PC-9 (cell line): ENCODE results near the gene REV3L. TPM values are rescaled to one million over a fixed set of nuclear protein-coding genes. Genes with fewer than 3 reads are reported as not detected.

Experiments
- BruUV-seq: library from RNA; stranded (reverse); fragments of 400-500 nt; replicated peaks from 2 replicates; lab custom pipeline; 2021; lab: Mats Ljungman, UMichigan
- CTCF ChIA-PET: fragments of 300-600 bp; sonication (Branson Sonifier 250); formaldehyde crosslinking; loops from one replicate; lab custom pipeline; 2022; ENCODE audit warnings: antibody characterized with exemption; lab: Charles Lee
- POLR2A ChIA-PET: fragments of 300-600 bp; sonication (Branson Sonifier 250); formaldehyde crosslinking; loops from one replicate; lab custom pipeline; 2022; ENCODE audit warnings: antibody characterized with exemption; ENCODE audit not compliant: unreplicated experiment; lab: Charles Lee
- DNase-seq, 2 experiments: peaks; one replicate each; pipeline versions ENCODE4 v3.0.0 to v3.0.0-alpha.2; 2015 to 2022; ENCODE audit warnings: mixed read lengths in 1 of 2
- H2AFZ ChIP-seq: fragments of 200-600 bp; sonication (generic); 2 replicates; pipeline ENCODE4 v1.8.1; 2017; ENCODE audit warnings: antibody characterized with exemption
- H3F3A ChIP-seq: fragments of 200-600 bp; sonication (generic); 2 replicates; pipeline ENCODE4 v1.8.1; 2017; ENCODE audit warnings: antibody characterized with exemption, mild to moderate bottlenecking, low read depth; ENCODE audit not compliant: insufficient read depth
- H3K27ac ChIP-seq: fragments of 200-600 bp; sonication (generic); 2 replicates; pipeline ENCODE4 v1.6.1; 2016; ENCODE audit warnings: mixed run types
- H3K27me3 ChIP-seq: fragments of 200-600 bp; sonication (generic); 2 replicates; pipeline ENCODE4 v1.6.1; 2016; ENCODE audit warnings: low read depth, mixed run types; ENCODE audit not compliant: insufficient read depth
- H3K36me3 ChIP-seq: fragments of 200-600 bp; sonication (generic); 2 replicates; pipeline ENCODE4 v1.6.1; 2016; ENCODE audit warnings: low read depth, mixed run types
- H3K4me1 ChIP-seq: fragments of 200-600 bp; sonication (generic); replicated peaks from 2 replicates; pipeline ENCODE4 v1.6.1; 2016; ENCODE audit warnings: mixed run types; ENCODE audit not compliant: insufficient read depth
- H3K4me2 ChIP-seq: fragments of 200-600 bp; sonication (generic); 2 replicates; pipeline ENCODE4 v1.6.1; 2017; ENCODE audit warnings: mixed run types
- H3K4me3 ChIP-seq: fragments of 200-600 bp; sonication (generic); 2 replicates; pipeline ENCODE4 v1.6.1; 2016; ENCODE audit warnings: mixed run types
- H3K79me2 ChIP-seq: fragments of 200-600 bp; sonication (generic); 2 replicates; pipeline ENCODE4 v1.6.1; 2017; ENCODE audit warnings: low read depth, mixed run types
- H3K9me2 ChIP-seq: fragments of 200-600 bp; sonication (generic); 2 replicates; pipeline ENCODE4 v1.8.1; 2017; ENCODE audit warnings: mild to moderate bottlenecking; ENCODE audit not compliant: insufficient read depth
- H3K9me3 ChIP-seq: fragments of 200-600 bp; sonication (generic); 2 replicates; pipeline ENCODE4 v1.8.1; 2016; ENCODE audit warnings: low read depth; ENCODE audit not compliant: insufficient read depth
- H4K20me1 ChIP-seq: fragments of 200-600 bp; sonication (generic); 2 replicates; pipeline ENCODE4 v1.8.1; 2017; ENCODE audit not compliant: insufficient read depth
- CTCF ChIP-seq: fragments of 200-600 bp; sonication (generic); conservative IDR thresholded peaks from 2 replicates; pipeline ENCODE4 v1.6.1; 2017; ENCODE audit warnings: mixed run types, antibody characterized with exemption, mild to moderate bottlenecking, moderate library complexity
- EZH2 ChIP-seq: fragments of 200-600 bp; sonication (generic); IDR thresholded peaks from 2 replicates; pipeline ENCODE4 v1.8.0; 2017; ENCODE audit warnings: antibody characterized with exemption, low read depth
- intact Hi-C: fragments of 100-400 bp; cut with micrococcal nuclease; formaldehyde crosslinking; loops from one replicate; pipeline ENCODE4 v1.10.0; 2022; ENCODE audit not compliant: unreplicated experiment
- total RNA-seq: library from RNA; stranded (reverse); gene quantifications from 2 replicates; pipeline ENCODE4 v1.2.3, GENCODE V29; 2021

Gene REV3L
- total RNA-seq, 1 experiment from 2014 or later, result 22.9 TPM

- ChIA-PET POLR2A (no interaction called here), CTCF (no interaction called here)
- Histone ChIP-seq H3K79me2 (no peaks in the 10 kb centered on the region), H3K9me2 (no peaks in the 10 kb centered on the region), H3K27ac (no peak overlapping the region), H2AFZ (no peak overlapping the region), H3K4me1 (no peaks in the 10 kb centered on the region), H3K4me3 (no peak overlapping the region), H3K36me3 (no peaks in the 10 kb centered on the region), H3K9me3 (no peaks in the 10 kb centered on the region), H4K20me1 (no peaks in the 10 kb centered on the region), H3K27me3 (no peaks in the 10 kb centered on the region), H3F3A (no peaks in the 10 kb centered on the region), H3K4me2 (no peak overlapping the region)
- TF ChIP-seq CTCF (no peak), EZH2 (no peak)
- no peak for DNase-seq
- intact Hi-C loops, result no loop called here
- BruUV-seq, result no TSS peak
Observed at GRCh38 chr6:111530218-111530617, 47.2 kb upstream of the REV3L start.

GRCh38 chr6:111527367-111527766 is 44.3 kb upstream of the REV3L start:
- Histone ChIP-seq H3K27ac (no peak overlapping the region), H3K36me3 (no peaks in the 10 kb centered on the region), H3K4me1 (no peaks in the 10 kb centered on the region), H3K9me3 (no peaks in the 10 kb centered on the region), H3K9me2 (no peaks in the 10 kb centered on the region), H3F3A (no peaks in the 10 kb centered on the region), H2AFZ (no peak overlapping the region), H3K4me2 (no peak overlapping the region), H3K4me3 (no peak overlapping the region), H3K27me3 (no peaks in the 10 kb centered on the region), H3K79me2 (no peaks in the 10 kb centered on the region), H4K20me1 (no peaks in the 10 kb centered on the region)
- POLR2A ChIA-PET, result no interaction called here
- BruUV-seq, result no TSS peak
- TF ChIP-seq CTCF (no peak), EZH2 (no peak)
- CTCF ChIA-PET, result no interaction called here
- DNase-seq, result no peak
- intact Hi-C loops, result no loop called here

GRCh38 chr6:111524735-111525134 is 41.7 kb upstream of the REV3L start:
- no peak overlapping the region for H3K4me2 ChIP-seq
- POLR2A ChIA-PET, result interaction anchor here (0.6 kb wide), 1 partner anchor 11 kb away, joined by 12 read pairs; no protein-coding TSS in a partner anchor
- no peaks in the 10 kb centered on the region for H3F3A ChIP-seq
- H3K9me2 ChIP-seq, result no peaks in the 10 kb centered on the region
- H3K27ac ChIP-seq, result no peak overlapping the region
- no peaks in the 10 kb centered on the region for H3K36me3 ChIP-seq
- no peak overlapping the region for H3K4me3 ChIP-seq
- intact Hi-C loops, result no loop called here
- CTCF ChIA-PET, result no interaction called here
- H3K9me3 ChIP-seq, result no peaks in the 10 kb centered on the region
- no peak for DNase-seq
- H2AFZ ChIP-seq, result no peak overlapping the region
- no peaks in the 10 kb centered on the region for H3K4me1 ChIP-seq
- H3K27me3 ChIP-seq, result no peaks in the 10 kb centered on the region
- H4K20me1 ChIP-seq, result no peaks in the 10 kb centered on the region
- H3K79me2 ChIP-seq, result no peaks in the 10 kb centered on the region
- TF ChIP-seq CTCF (no peak), EZH2 (no peak)
- no TSS peak for BruUV-seq
